ENCODE data around the gene NUP93.

- TF ChIP-seq CTCF (IDR thresholded peaks at IDR 0.05; ENCODE audit: extremely low read depth in 1 of 2, insufficient read depth in 1 of 2, low read depth in 1 of 2, low read length in 2 of 2) (no peak), POLR2A (IDR thresholded peaks at IDR 0.05; ENCODE audit: low read depth, low read length) (no peak), JUN (IDR thresholded peaks at IDR 0.05; ENCODE audit: borderline replicate concordance, insufficient read depth, insufficient read length, low read depth) (no peak), POLR2AphosphoS5 (IDR thresholded peaks at IDR 0.05; ENCODE audit: insufficient read depth, low read depth, low read length) (no peak), MAX (IDR thresholded peaks at IDR 0.05; ENCODE audit: insufficient read depth, insufficient read length) (no peak), EZH2 (IDR thresholded peaks at IDR 0.05; ENCODE audit: borderline replicate concordance, low read depth, low read length, severe bottlenecking) (no peak), GATA2 (IDR thresholded peaks at IDR 0.05; ENCODE audit: insufficient read depth, insufficient read length, low read depth, low read length) (no peak)
Observed at GRCh38 chr16:56855201-56855600, 125.3 kb downstream of the NUP93 start.
